Prostate gland (tissue), 2 donors: Measurements from ENCODE around the gene CORO6.

Experiments used
- POLR2A ChIP-seq: fragments of 450-650 bp; IDR thresholded peaks from one replicate; pipeline ENCODE4 v1.6.1; 2016; ENCODE audit warnings: antibody characterized with exemption, mild to moderate bottlenecking
- POLR2AphosphoS5 ChIP-seq: sonication (generic); formaldehyde crosslinking; IDR thresholded peaks from one replicate; pipeline ENCODE4 v1.6.1; 2017; ENCODE audit warnings: antibody characterized with exemption
- TF ChIP-seq, protein P1 (sequence below), 4 experiments: fragments of 200-600 bp in 2 of 4; fragments of 450-650 bp in 2 of 4; sonication (generic) in 2 of 4; IDR thresholded peaks; 1 replicate in 3 of 4; 2 replicates in 1 of 4; pipeline ENCODE4 v1.5.1; 2016 to 2019; ENCODE audit warnings: antibody characterized with exemption in 4 of 4, mild to moderate bottlenecking in 2 of 4, moderate library complexity in 2 of 4

- no peak for TF ChIP-seq POLR2A
- no peak for TF ChIP-seq POLR2AphosphoS5
- TF ChIP-seq, protein P1, sequence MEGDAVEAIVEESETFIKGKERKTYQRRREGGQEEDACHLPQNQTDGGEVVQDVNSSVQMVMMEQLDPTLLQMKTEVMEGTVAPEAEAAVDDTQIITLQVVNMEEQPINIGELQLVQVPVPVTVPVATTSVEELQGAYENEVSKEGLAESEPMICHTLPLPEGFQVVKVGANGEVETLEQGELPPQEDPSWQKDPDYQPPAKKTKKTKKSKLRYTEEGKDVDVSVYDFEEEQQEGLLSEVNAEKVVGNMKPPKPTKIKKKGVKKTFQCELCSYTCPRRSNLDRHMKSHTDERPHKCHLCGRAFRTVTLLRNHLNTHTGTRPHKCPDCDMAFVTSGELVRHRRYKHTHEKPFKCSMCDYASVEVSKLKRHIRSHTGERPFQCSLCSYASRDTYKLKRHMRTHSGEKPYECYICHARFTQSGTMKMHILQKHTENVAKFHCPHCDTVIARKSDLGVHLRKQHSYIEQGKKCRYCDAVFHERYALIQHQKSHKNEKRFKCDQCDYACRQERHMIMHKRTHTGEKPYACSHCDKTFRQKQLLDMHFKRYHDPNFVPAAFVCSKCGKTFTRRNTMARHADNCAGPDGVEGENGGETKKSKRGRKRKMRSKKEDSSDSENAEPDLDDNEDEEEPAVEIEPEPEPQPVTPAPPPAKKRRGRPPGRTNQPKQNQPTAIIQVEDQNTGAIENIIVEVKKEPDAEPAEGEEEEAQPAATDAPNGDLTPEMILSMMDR (IDR thresholded peaks at IDR 0.05): no peak
Measured at GRCh38 chr17:29661213-29661612, 38.5 kb upstream of the CORO6 start.
